ENCODE data around the gene AGAP4. TPM values are rescaled to one million over a fixed set of nuclear protein-coding genes. Genes with fewer than 3 reads are reported as not detected.
"Not testable (repeated sequence)": the region's sequence is repeated elsewhere in the genome, so short reads cannot be mapped to it uniquely, and the experiment has no call there.

AGAP4 gene
- 21.7 TPM for polyA plus RNA-seq (ENCODE audit: insufficient read length)

GRCh38 chr10:45847400-45847799 is at the start of gene AGAP4:
TSS of gene AGAP4 (minus strand) at chr10:45847500. CDS start at chr10:45847347, 153 bp downstream.
- not testable (repeated sequence) for DNase-seq

GRCh38 chr10:45890721-45891120 is 43.4 kb upstream of the AGAP4 start:
- DNase-seq = not testable (repeated sequence)

- not testable (repeated sequence) for DNase-seq
These were observed 42.4 kb upstream of the AGAP4 start for GRCh38 chr10:45889539-45890230.

- DNase-seq = not testable (repeated sequence)
These were observed 35.6 kb upstream of the AGAP4 start for GRCh38 chr10:45882880-45883279.

- DNase-seq = not testable (repeated sequence)
These were observed 18.1 kb upstream of the AGAP4 start for GRCh38 chr10:45865404-45865803.

- not testable (repeated sequence) for DNase-seq
These were observed 17.0 kb upstream of the AGAP4 start for GRCh38 chr10:45864264-45864663.

- DNase-seq = not testable (repeated sequence)
These were observed 16.3 kb upstream of the AGAP4 start for GRCh38 chr10:45863632-45864031.

- not testable (repeated sequence) for DNase-seq
These were observed 10.6 kb upstream of the AGAP4 start for GRCh38 chr10:45857931-45858330.

- DNase-seq = not testable (repeated sequence)
These were observed 1.2 kb upstream of the AGAP4 start for GRCh38 chr10:45848467-45848866.

GRCh38 chr10:45822918-45823317 is 24.4 kb downstream of the AGAP4 start:
- not testable (repeated sequence) for DNase-seq

- DNase-seq = not testable (repeated sequence)
These were observed 27.0 kb downstream of the AGAP4 start for GRCh38 chr10:45820107-45820830.

GRCh38 chr10:45819552-45819951 is 27.7 kb downstream of the AGAP4 start:
- no peak for DNase-seq

GRCh38 chr10:45817912-45818311 is 29.4 kb downstream of the AGAP4 start:
- no peak for DNase-seq

GRCh38 chr10:45817130-45817859 is 30.0 kb downstream of the AGAP4 start:
- DNase-seq = no peak

- not testable (repeated sequence) for DNase-seq
These were observed 33.2 kb downstream of the AGAP4 start for GRCh38 chr10:45814146-45814545.

- DNase-seq = not testable (repeated sequence)
These were observed 34.3 kb downstream of the AGAP4 start for GRCh38 chr10:45812959-45813358.

GRCh38 chr10:45811075-45811474 is 36.2 kb downstream of the AGAP4 start:
- DNase-seq = no peak

GRCh38 chr10:45809837-45810236 is 37.5 kb downstream of the AGAP4 start:
- DNase-seq = no peak

GRCh38 chr10:45804996-45805395 is 42.3 kb downstream of the AGAP4 start:
- DNase-seq = not testable (repeated sequence)

- DNase-seq = not testable (repeated sequence)
These were observed 44.0 kb downstream of the AGAP4 start for GRCh38 chr10:45803060-45804010.

GRCh38 chr10:45794761-45795160 is 52.5 kb downstream of the AGAP4 start:
- DNase-seq = not testable (repeated sequence)
